OCI-LY3 (cell line): Measurements from ENCODE around the gene TMEM150B.

Experiments
- H2AFZ ChIP-seq: fragments of 200-600, 300-600 bp; shearing (Covaris generic); 2 replicates; pipeline ENCODE4 v1.6.0; 2014; ENCODE audit warnings: antibody characterized with exemption, low read depth, low read length
- H3K27ac ChIP-seq: fragments of 200-600, 300-600 bp; sonication (generic); 2 replicates; pipeline ENCODE4 v1.5.1; 2014; ENCODE audit warnings: mild to moderate bottlenecking, low read length, moderate library complexity, mixed read lengths
- H3K27me3 ChIP-seq: fragments of 200-600, 300-600 bp; sonication (generic); 2 replicates; pipeline ENCODE4 v1.6.1; 2014; ENCODE audit warnings: low read depth, low read length, mixed read lengths
- H3K36me3 ChIP-seq: fragments of 200-600, 300-600 bp; sonication (generic); replicated peaks from 2 replicates; pipeline ENCODE3; 2014; ENCODE audit warnings: low read depth, low read length, mixed read lengths
- H3K4me1 ChIP-seq: fragments of 300-600, 200-600 bp; sonication (generic); 2 replicates; pipeline ENCODE4 v1.6.1; 2014; ENCODE audit warnings: low read length, mixed read lengths
- H3K4me2 ChIP-seq: fragments of 200-600, 300-600 bp; sonication (generic); 2 replicates; pipeline ENCODE4 v1.6.1; 2014; ENCODE audit warnings: low read length, mixed read lengths
- H3K4me3 ChIP-seq: fragments of 300-600, 200-600 bp; sonication (generic); 2 replicates; pipeline ENCODE4 v1.5.1; 2014; ENCODE audit warnings: antibody characterized with exemption, mild to moderate bottlenecking, low read length, moderate library complexity
- H3K79me2 ChIP-seq: fragments of 300-600, 200-600 bp; shearing (Covaris generic); 2 replicates; pipeline ENCODE4 v1.6.1; 2014; ENCODE audit warnings: mild to moderate bottlenecking, low read length, mixed read lengths
- H3K9ac ChIP-seq: fragments of 300-600, 200-600 bp; shearing (Covaris generic); 2 replicates; pipeline ENCODE4 v1.6.0; 2014; ENCODE audit warnings: mild to moderate bottlenecking, low read length, moderate library complexity
- H3K9me3 ChIP-seq: fragments of 200-600, 300-600 bp; shearing (Covaris generic); 2 replicates; pipeline ENCODE4 v1.6.1; 2014; ENCODE audit warnings: low read length, mixed read lengths; ENCODE audit not compliant: insufficient read depth
- H4K20me1 ChIP-seq: fragments of 200-600, 300-600 bp; sonication (generic); 2 replicates; pipeline ENCODE4 v1.6.1; 2016; ENCODE audit warnings: low read length, mixed read lengths; ENCODE audit not compliant: insufficient read depth
- EZH2phosphoT487 ChIP-seq: fragments of 200-600 bp; shearing (Covaris generic); IDR thresholded peaks from 2 replicates; pipeline ENCODE4 v1.6.1; 2018; ENCODE audit warnings: antibody characterized with exemption, mixed run types, low read depth
- TF ChIP-seq, protein P1 (sequence below): fragments of 200-600, 300-600 bp; sonication (generic); IDR thresholded peaks from 2 replicates; pipeline ENCODE4 v1.5.1; 2014; ENCODE audit warnings: antibody characterized with exemption, low read length, low read depth

TMEM150B gene

GRCh38 chr19:55321466-55322137 lies 3.5 kb downstream of the TMEM150B start:
- H3K9me3 ChIP-seq: no peaks in the 10 kb centered on the region
- no peak overlapping the region for H2AFZ ChIP-seq
- H3K9ac ChIP-seq: no peak overlapping the region
- H3K27me3 ChIP-seq: no peaks in the 10 kb centered on the region
- H3K27ac ChIP-seq: no peak overlapping the region
- peaks cover 6% of the 10 kb centered on the region; the same call in 1 of the 2 replicates for H3K4me1 ChIP-seq
- TF ChIP-seq, protein P1, sequence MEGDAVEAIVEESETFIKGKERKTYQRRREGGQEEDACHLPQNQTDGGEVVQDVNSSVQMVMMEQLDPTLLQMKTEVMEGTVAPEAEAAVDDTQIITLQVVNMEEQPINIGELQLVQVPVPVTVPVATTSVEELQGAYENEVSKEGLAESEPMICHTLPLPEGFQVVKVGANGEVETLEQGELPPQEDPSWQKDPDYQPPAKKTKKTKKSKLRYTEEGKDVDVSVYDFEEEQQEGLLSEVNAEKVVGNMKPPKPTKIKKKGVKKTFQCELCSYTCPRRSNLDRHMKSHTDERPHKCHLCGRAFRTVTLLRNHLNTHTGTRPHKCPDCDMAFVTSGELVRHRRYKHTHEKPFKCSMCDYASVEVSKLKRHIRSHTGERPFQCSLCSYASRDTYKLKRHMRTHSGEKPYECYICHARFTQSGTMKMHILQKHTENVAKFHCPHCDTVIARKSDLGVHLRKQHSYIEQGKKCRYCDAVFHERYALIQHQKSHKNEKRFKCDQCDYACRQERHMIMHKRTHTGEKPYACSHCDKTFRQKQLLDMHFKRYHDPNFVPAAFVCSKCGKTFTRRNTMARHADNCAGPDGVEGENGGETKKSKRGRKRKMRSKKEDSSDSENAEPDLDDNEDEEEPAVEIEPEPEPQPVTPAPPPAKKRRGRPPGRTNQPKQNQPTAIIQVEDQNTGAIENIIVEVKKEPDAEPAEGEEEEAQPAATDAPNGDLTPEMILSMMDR: no peak
- TF ChIP-seq EZH2phosphoT487: no peak
- no peak overlapping the region for H3K4me3 ChIP-seq
- H4K20me1 ChIP-seq: no peaks in the 10 kb centered on the region
- H3K4me2 ChIP-seq: no peak overlapping the region
- no peaks in the 10 kb centered on the region for H3K79me2 ChIP-seq
- no peaks in the 10 kb centered on the region for H3K36me3 ChIP-seq

- TF ChIP-seq, protein P1: no peak
- TF ChIP-seq EZH2phosphoT487: no peak
- Histone ChIP-seq H3K79me2 (no peaks in the 10 kb centered on the region), H2AFZ (no peak overlapping the region), H3K27ac (no peak overlapping the region), H3K27me3 (no peaks in the 10 kb centered on the region), H3K9ac (no peak overlapping the region), H4K20me1 (no peaks in the 10 kb centered on the region), H3K9me3 (no peaks in the 10 kb centered on the region), H3K4me2 (no peak overlapping the region), H3K36me3 (no peaks in the 10 kb centered on the region), H3K4me3 (no peak overlapping the region), H3K4me1 (peaks cover 6% of the 10 kb centered on the region; the same call in 1 of the 2 replicates)
Measured at GRCh38 chr19:55320844-55321419, 4.2 kb downstream of the TMEM150B start.

- TF ChIP-seq EZH2phosphoT487: no peak
- TF ChIP-seq, protein P1: no peak
- Histone ChIP-seq H3K4me2 (peak overlapping the region; percentile 17; the same call in 1 of the 2 replicates), H3K4me1 (peaks cover 2% of the 10 kb centered on the region; the same call in 1 of the 2 replicates), H2AFZ (no peak overlapping the region), H3K9me3 (no peaks in the 10 kb centered on the region), H3K36me3 (no peaks in the 10 kb centered on the region), H3K27ac (no peak overlapping the region), H3K9ac (no peak overlapping the region), H3K27me3 (no peaks in the 10 kb centered on the region), H3K4me3 (no peak overlapping the region), H4K20me1 (no peaks in the 10 kb centered on the region), H3K79me2 (no peaks in the 10 kb centered on the region)
Measured at GRCh38 chr19:55319785-55320184, 5.4 kb downstream of the TMEM150B start.

DNA sequence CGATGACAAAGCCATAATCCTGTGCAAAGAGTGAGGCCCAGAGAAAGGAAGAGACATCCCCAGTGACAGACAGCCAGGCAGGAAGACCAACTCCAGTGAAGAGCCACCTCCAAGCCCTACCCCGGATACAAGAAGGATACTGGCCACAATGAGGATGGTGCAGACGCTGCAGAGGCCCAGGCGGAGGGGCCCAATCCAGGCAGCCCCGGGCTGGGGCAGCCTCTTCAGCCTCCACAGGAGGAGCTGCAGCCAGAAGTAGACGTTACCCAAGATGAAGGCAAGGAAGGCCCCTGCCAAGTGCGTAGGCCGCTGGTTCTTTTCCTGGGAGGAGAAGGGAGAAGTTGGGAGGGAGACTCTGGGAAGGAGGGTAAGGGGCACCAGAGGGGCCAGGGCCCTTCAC lies 8.5 kb downstream of the TMEM150B start:
- Histone ChIP-seq H4K20me1 (no peaks in the 10 kb centered on the region), H3K4me1 (no peaks in the 10 kb centered on the region), H3K9me3 (no peaks in the 10 kb centered on the region), H3K79me2 (no peaks in the 10 kb centered on the region), H3K4me3 (no peak overlapping the region), H3K27ac (no peak overlapping the region), H2AFZ (no peak overlapping the region), H3K9ac (no peak overlapping the region), H3K36me3 (no peaks in the 10 kb centered on the region), H3K4me2 (no peak overlapping the region), H3K27me3 (no peaks in the 10 kb centered on the region)
- TF ChIP-seq EZH2phosphoT487: no peak
